NCI-H2107 treated with DMSO at 0.1 percent for 48 hours (cell line): ENCODE data around the gene PRICKLE2.

Experiments used
- DNase-seq: peaks from one replicate; lab custom pipeline; 2025; ENCODE audit not compliant: unreplicated experiment; lab: John Stamatoyannopoulos, UW

Gene PRICKLE2

DNA sequence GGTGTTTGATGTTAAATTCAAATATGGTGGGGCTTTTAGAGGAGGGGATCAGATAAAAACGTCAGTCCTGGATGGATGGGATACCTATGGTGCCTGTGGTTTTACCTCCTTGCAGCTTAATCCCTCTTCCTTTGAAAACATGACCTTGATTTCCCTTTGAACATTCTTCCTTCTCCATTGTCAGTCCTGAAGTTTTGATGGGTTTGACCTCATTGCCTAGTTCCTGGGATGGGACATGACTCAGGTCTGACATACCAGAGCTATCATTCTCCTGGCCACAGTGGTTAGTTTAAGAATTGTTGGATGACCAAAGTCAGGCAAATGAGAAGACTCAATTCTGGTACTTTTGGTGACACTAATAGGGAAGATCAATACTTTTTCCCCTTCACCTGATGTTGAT lies 87.2 kb downstream of the PRICKLE2 start:
- DNase-seq, result no peak

DNA sequence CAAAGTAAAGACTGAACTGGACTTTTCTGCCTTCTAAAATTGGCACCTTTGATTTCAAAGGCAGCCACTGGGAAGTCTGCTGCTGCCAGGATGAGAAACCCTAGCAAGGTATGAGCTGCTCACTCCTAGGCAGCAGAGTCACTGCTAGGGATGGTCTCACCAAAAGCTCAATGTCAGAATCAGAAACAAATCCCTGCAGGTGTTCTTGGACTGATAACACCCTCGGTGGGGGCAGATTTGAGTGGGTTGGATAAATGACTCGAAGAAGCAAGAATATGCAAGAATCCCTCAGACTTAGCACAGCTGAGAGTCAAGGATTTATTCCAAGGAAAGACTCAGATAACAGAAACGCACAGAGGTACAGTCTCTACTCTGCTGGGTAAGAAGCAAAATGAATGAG lies 90.4 kb downstream of the PRICKLE2 start:
- no peak for DNase-seq

- DNase-seq, result no peak
These were observed 91.3 kb downstream of the PRICKLE2 start for GRCh38 chr3:64133987-64134386.

DNA sequence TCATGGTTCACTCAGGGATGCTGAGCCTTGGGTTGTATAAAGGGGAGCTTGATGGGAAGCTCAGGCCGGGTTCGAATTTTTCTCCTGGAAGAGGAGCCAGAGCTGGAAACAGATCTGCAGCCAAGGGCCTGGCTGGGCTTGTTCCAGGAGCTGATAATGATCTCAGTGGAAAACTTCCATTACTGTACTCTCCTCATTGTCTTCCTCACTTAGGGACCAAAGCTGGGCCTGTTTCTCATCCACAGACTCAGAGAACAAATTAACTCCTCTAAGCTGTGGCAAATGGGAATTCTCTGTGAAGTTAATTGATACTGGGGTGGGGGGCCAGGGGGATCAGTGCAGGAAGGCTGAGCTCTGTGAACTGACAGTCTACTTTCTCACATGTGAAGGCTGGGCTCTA lies 92.0 kb downstream of the PRICKLE2 start:
- no peak for DNase-seq

- no peak for DNase-seq
These were observed 93.4 kb downstream of the PRICKLE2 start for GRCh38 chr3:64131725-64132469.

DNA sequence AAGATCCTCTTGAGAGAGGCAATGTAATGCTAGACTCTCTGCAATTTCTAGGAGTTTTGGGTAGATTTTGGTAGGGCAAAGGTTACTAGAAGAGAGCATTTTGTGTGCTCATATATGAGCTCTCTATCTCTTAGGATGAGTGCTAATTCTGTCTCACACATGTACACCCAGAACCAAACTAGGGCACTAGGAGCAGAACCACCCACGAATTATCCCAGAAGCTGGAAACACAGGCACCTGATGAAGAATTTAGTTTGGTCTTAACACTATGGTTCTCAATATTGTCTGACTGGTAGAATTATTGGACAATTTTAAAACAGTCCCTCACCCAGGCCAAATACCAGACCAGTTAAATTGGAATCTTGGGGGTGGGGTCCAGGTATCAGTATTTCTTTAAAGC lies 94.8 kb downstream of the PRICKLE2 start:
- no peak for DNase-seq

DNA sequence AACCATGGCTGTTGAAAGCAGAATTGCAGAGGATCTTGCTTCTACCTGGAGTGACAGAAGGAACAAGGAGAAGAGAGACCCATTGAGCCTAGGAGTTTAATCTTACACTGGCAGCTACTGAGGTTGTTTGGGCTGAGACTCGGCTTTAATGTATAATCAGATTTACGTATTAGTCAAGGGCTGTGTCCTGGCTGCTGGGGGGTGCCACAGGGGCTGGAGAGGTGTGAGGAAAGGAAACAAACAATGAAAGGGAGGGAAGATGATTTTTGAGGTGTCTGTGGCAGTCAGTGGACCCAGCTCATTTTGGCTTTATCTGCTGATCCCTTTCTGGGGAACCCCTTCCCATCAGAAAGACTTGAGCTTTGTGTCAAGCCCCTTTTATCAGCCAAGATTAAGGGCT lies 95.7 kb downstream of the PRICKLE2 start:
- DNase-seq, result no peak

DNA sequence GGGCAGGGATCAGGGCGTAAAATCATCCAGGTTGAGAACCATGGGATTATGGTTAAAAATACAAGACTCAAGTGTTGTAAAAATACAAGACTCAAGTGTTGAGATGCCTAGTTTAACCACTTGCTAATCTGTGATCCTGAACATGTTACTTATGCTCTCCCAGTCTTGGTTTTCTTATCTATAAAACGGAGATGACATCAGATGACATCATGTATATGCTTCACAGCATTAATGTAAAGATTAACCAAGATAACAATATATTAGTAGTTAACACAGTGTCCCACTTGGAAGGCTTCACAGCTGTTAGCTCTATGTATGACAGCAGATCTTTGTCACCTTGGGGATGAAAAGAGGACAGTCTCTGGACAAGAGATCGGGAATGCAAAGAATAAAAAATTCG lies 96.2 kb downstream of the PRICKLE2 start:
- DNase-seq, result no peak

DNA sequence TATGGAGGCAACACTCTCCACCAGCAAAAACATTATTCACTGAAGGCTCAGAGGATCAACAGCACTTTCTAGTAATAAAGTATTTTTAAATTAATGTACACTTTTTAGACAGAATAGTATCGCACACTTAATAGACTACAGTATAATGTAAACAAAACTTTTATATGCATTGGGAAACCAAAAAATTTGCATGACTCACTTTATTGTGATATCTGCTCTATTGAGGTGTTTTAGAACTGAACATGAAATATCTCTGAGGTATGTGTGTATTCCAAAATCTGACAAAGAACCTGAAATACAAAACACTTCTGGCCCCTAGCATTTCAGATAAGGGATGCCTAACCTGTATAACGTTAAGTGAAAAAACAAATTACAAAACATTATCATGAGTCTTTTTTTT lies 99.7 kb downstream of the PRICKLE2 start:
- DNase-seq, result no peak

- no peak for DNase-seq
These were observed 101.3 kb downstream of the PRICKLE2 start for GRCh38 chr3:64123931-64124330.

DNA sequence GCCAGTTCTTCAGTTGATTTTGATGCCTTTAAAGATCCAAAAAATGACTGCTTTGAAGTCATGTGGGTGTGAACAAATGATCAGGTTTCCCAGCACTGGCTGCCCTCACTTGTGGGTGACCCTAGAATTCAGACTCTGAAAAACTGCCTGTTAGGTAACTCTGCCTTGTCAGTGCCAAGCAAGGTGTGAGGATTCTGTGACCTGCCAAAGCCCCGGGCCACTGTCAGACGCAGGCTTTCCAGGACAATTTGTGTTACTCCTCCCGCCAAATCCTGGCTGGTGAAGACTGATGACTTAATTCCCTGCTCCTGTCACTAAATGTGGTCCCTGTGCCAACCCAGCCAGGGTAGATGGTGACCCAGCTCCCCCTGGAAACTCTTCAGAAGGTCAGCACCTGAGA lies 102.8 kb downstream of the PRICKLE2 start:
- DNase-seq, result no peak

DNA sequence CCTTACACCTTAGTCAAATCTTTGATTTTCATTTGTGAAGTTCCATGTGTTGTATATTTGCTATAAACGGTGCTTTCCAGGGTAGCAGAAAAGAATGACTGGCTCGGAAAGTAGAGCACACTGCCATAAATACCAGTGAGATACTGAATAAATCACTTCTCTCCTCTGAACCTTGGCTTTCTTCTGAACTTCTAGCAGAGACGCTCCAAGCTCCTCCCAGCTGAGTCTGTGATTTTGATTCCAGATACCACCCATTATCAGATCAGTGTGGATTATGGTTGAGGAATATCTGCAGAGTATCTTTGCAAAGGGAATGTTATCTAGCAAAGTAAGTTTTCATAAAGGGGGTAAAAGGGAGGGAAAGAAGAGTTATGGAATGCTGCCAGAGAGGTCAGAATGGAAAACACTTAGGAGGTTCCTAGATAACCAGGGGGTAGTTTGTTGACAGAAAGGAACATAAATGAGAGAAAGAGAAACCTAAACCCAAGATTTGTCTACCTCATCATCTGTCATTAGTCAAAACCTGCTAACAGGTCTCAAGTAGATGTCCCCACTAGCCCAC lies 103.4 kb downstream of the PRICKLE2 start:
- DNase-seq, result no peak

GRCh38 chr3:64120876-64121275 lies 104.4 kb downstream of the PRICKLE2 start:
- no peak for DNase-seq

DNA sequence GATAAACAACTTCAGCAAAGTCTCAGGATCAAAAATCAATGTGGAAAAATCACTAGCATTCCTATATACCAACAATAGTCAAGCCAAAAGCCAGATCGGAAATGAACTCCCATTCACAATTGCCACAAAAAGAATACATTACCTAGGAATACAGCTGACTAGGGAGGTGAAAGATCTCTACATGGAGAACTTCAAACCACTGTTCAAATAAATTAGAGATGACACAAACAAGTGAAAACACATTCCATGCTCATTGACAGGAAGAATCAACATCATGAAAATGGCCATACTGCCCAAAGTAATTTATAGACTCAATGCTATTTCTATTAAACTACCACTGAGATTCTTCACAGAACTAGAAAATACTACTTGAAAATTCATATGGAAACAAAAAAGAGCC lies 107.8 kb downstream of the PRICKLE2 start:
- no peak for DNase-seq

- DNase-seq, result no peak
These were observed 110.6 kb downstream of the PRICKLE2 start for GRCh38 chr3:64114651-64115050.

DNA sequence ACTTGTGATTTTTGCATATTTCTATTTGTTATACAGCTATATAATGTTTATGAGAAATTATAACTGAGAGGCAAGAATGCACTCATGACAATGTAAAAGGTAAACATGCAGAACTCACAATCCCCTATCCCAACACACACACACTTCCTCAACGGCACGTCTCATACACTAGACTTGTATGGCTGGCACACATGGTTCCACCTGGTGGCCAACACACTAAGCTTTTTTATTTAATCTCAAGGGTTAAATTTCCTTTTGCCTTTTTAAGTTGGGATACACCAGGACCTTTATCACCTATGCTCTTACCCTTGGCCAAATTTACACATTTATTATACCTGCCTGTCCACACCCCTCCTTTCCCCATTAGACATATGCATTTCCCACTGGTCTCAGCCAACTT lies 113.4 kb downstream of the PRICKLE2 start:
- no peak for DNase-seq

- no peak for DNase-seq
These were observed 114.2 kb downstream of the PRICKLE2 start for GRCh38 chr3:64111083-64111482.

DNA sequence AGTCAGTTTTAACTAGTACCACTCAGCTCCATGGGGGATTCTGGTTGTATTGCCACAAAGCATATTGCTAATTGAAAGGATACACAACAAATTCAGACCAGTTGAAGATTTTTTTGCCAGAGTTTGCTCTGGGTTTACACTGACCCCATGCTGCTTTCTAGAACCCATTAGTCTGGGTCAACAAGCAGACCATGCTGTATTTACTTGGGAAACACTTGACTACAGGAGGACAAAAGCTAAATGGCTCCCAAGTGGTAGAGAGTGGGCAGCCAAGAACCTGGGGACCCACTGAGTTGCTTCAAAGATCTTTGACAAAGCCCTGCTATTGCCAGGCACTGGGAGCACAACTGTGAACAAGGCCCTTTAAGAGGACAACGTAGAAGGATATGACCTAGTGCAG lies 115.2 kb downstream of the PRICKLE2 start:
- no peak for DNase-seq

DNA sequence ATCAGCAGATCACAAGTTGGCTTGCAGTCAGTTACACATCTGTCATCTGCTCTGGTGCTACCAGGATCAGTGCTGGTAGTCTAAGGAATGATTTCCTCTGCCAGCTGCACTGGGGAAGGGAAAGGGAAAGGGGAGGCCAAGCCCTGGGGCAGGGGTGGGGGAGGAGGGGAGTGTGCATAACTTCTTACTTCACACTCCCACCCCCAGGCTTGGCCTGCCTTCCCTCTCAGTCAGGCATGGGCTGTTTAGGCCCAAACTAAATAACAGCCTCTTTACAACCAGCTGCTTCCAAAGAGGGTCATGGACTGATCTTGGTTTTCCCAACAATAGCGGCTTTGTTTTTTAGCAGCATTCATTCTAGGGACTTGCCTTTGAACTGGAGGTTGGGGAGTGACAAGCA lies 115.8 kb downstream of the PRICKLE2 start:
- no peak for DNase-seq

- no peak for DNase-seq
These were observed 116.4 kb downstream of the PRICKLE2 start for GRCh38 chr3:64108784-64109317.

- no peak for DNase-seq
These were observed 117.0 kb downstream of the PRICKLE2 start for GRCh38 chr3:64108231-64108630.

- DNase-seq, result no peak
These were observed 118.1 kb downstream of the PRICKLE2 start for GRCh38 chr3:64107190-64107589.

DNA sequence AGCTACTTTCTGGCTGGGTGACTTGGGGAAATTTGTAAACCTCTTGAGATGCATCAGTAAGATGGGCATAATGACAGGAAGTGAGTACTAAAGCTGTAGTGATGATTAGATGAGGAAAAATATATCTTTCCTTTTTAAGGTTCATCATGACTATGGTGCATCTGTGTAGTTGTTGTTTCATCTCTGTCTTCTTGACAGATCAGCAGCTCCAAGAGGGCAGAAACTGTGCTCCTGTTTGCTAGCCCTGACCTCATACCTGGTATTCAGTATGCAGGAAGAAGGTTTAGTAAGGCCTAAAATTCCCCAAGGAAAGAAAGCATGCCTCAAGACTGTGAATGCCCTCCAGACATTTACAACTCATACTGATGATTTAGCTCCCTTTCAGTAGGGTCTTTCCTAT lies 119.5 kb downstream of the PRICKLE2 start:
- no peak for DNase-seq
